Measurements from ENCODE around the gene LYPD5.
"Not testable (repeated sequence)": the region's sequence is repeated elsewhere in the genome, so short reads cannot be mapped to it uniquely, and the experiment has no call there.

Gene LYPD5

DNA sequence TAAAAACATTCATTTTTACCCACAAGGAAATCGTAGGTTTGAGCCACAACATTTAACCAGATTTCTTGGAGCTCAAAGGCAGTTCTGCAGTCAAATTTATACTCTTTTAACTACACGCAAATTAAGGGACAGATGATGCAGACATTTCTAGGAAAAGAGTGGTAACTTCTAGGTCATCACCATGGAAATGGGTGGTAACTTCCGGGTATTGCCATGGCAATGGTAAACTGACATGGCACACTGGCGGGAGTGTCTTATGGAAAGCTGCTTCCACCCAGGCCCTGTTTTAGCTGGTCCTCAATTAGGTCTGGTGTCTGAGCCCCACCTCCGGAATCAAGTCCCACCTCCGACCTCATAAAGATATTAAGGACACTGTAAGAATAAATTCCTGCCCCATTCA is 10.4 kb upstream of the LYPD5 start:
- no peak for DNase-seq (ENCODE audit: insufficient read length, low spot score)
- no peak for FAIRE-seq
- TF ChIP-seq, protein P1, sequence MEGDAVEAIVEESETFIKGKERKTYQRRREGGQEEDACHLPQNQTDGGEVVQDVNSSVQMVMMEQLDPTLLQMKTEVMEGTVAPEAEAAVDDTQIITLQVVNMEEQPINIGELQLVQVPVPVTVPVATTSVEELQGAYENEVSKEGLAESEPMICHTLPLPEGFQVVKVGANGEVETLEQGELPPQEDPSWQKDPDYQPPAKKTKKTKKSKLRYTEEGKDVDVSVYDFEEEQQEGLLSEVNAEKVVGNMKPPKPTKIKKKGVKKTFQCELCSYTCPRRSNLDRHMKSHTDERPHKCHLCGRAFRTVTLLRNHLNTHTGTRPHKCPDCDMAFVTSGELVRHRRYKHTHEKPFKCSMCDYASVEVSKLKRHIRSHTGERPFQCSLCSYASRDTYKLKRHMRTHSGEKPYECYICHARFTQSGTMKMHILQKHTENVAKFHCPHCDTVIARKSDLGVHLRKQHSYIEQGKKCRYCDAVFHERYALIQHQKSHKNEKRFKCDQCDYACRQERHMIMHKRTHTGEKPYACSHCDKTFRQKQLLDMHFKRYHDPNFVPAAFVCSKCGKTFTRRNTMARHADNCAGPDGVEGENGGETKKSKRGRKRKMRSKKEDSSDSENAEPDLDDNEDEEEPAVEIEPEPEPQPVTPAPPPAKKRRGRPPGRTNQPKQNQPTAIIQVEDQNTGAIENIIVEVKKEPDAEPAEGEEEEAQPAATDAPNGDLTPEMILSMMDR (IDR thresholded peaks at IDR 0.05; ENCODE audit: insufficient read depth, missing control alignments) = no peak

DNA sequence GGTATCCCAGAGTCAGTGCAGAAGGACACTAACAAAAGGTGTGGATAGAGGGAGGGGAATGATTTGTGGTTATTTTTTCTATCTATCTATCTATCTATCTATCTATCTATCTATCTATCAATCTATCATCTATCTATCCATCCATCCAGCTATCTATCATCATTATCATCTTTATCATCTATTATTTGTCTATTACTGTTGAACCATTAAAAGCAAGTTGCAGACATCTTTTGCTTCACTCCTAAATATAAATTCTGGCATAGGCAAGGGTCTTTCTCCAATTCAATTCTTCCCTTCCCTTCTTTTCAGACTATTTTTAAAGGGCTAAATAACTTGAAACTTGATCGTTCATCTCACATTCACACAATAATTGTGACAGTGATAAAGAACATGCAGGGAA is 10.0 kb upstream of the LYPD5 start:
- FAIRE-seq (no peak), DNase-seq (ENCODE audit: insufficient read length, low spot score) (no peak)
- TF ChIP-seq, protein P1 (IDR thresholded peaks at IDR 0.05; ENCODE audit: insufficient read depth, missing control alignments) = no peak

DNA sequence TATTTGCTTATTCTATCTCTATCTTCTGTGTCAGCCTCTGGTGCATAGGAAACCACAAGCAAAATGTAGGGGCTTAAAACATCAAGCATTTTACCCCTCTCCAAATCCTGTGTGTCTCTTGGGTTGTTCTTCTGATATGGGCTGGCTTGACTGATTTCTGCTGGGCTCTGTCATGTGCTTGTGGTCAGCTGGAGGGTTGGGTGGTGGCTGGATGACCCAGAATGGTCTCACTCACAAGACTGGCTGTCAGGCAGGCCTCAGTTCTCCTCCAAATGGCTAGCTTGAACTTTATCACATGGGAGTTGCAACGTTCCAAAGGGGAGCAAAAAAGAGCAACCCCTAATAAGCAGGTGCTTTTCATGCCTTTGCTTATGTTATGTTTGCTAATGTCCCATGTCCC is 9.6 kb upstream of the LYPD5 start:
- FAIRE-seq = no peak

DNA sequence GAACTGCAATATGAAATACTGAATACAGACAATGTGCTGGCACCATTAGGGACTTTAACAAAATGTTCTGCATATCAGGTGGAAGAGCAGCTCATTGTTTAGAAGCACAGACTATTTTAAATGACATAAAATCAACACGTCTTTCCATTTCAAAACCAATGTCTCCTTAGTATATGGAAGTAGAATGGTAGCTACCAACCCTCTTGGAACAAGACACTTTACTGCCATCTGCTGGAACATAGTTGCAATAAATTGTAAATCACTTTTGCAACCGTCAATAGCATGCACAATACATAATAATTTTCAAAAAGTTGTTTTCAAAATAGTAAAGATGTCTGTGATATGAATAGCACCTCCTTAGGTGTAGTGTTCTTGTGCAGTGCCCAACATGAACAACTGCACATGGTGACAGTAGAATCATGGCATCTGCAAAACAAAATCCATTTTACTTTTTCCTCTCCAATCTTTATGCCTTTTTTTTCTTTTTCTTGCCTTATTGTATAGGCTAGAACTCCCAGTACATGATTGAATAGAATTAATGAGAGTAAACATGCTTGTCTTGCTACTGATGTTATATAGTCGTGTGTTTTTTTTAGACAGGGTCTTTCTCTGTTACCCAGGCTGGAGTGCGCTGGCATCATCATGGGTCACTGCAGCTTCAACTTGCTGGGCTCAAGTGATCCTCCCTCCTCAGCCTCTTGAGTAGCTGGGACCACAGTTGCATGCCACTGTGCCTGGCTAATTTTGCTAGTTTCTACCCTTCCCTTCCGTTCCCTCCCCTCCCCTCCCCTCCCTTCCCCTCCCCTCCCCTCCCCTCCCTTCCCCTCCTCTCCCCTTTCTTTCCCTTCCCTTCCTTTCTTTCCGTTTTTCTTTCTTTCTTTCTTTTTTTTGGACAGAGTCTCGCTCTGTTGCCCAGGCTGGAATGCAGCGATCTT is 7.8 kb upstream of the LYPD5 start:
- FAIRE-seq (peak; percentile 11), DNase-seq (ENCODE audit: insufficient read length, low spot score) (no peak)
- TF ChIP-seq, protein P1 (IDR thresholded peaks at IDR 0.05; ENCODE audit: insufficient read depth, missing control alignments) = peak; percentile 65

More for the DNA sequence above, 9.6 kb upstream of the LYPD5 start:
- TF ChIP-seq, protein P1 (IDR thresholded peaks at IDR 0.05; ENCODE audit: insufficient read depth, missing control alignments) = no peak
- no peak for DNase-seq (ENCODE audit: insufficient read length, low spot score)

DNA sequence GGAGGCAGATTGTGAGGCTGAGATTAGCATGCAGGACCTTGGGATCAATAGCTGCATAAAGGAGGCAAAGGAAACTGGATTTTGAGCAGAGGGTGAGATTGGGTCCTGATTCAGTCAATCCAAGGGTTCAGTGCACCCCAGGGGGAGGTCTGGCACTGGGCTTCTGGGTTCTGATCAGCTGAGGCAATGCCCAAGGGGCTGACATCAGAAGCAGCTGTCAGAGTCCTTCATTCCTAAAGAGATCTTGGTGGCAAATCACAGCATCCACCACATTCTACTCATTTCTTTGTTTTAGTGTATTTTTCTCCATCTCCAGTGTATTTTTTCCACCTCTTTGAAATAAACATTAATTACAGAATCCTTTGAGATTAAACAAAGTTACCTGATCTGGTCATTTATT is 5.4 kb upstream of the LYPD5 start:
- TF ChIP-seq, protein P1 (IDR thresholded peaks at IDR 0.05; ENCODE audit: insufficient read depth, missing control alignments) = no peak
- FAIRE-seq (no peak), DNase-seq (ENCODE audit: insufficient read length, low spot score) (no peak)

DNA sequence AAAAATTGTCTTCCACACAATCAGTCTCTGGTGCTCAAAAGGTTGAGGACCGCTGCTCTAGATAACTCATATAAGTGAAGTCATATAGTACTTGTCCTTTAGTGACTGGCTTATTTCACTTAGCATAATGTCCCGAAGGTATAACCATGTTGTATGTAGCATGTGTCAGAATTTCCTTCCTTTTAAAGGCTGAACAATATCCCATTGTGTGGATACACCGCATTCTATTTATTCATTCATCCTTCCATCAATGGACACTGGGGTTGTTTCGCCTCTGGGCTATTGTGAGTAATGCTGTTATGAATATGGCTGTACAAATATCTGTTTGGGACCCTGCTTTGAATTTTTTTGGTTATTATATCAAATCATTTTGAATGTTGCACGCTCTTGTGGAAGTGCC is 4.6 kb upstream of the LYPD5 start:
- DNase-seq (ENCODE audit: insufficient read length, low spot score) = no peak
- TF ChIP-seq, protein P1 (IDR thresholded peaks at IDR 0.05; ENCODE audit: insufficient read depth, missing control alignments) = no peak
- FAIRE-seq = no peak

DNA sequence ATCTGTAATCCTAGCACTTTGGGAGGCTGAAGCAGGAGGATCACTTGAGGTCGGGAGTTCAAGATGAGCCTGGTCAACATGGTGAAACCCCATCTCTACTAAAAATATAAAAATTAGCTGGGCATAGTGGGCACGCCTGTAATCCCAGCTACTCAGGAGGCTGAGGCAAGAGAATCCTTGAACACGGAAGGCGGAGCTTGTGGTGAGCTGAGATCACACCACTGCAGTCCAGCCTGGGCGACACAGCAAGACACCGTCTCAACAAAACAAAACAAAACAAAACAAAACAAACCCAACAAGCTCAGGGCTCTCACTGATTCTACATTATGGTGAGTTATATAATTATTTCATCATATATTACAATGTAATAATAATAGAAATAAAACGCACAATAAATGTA is 4.2 kb upstream of the LYPD5 start:
- not testable (repeated sequence) for FAIRE-seq

More for the DNA sequence above, 4.2 kb upstream of the LYPD5 start:
- DNase-seq (ENCODE audit: insufficient read length, low spot score) = not testable (repeated sequence)

Data from D721Med (cell line).